GM21619 (cell line): Measurements from ENCODE around the gene HACL1.
"Not testable (repeated sequence)": the region's sequence is repeated elsewhere in the genome, so short reads cannot be mapped to it uniquely, and the experiment has no call there.

Source experiments
- ATAC-seq: cut with Tn5 transposase; IDR thresholded peaks from one replicate; pipeline ENCODE4 v1.9.1; 2021; ENCODE audit not compliant: unreplicated experiment

Gene HACL1

GRCh38 chr3:15585111-15585845 lies 16.1 kb downstream of the HACL1 start:
- ATAC-seq: no peak

- no peak for ATAC-seq
These were observed 19.6 kb downstream of the HACL1 start for GRCh38 chr3:15581471-15582394.

- no peak for ATAC-seq
These were observed 22.3 kb downstream of the HACL1 start for GRCh38 chr3:15579051-15579450.

GRCh38 chr3:15578289-15578867 lies 23.0 kb downstream of the HACL1 start:
- ATAC-seq: no peak

DNA sequence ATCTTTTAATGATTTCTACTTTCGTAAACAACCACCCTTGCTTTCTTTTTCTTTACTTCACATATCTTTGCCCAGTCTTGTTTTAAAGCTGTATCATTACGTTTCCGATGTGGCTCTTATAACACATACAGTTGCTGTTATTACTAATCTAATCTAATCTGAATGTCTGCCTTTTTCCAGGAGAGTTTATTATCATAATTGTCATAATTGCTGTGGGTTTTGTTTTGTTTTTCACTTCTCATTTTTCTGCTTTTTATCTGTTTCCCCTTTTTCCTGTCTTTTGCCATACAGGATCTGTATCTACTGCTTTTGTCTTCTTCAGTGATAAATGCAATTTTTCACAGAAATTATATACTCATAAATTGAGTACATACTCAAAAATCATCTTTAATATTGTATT lies 24.9 kb downstream of the HACL1 start:
- ATAC-seq: no peak

- ATAC-seq: no peak
These were observed 25.9 kb downstream of the HACL1 start for GRCh38 chr3:15575446-15575845.

DNA sequence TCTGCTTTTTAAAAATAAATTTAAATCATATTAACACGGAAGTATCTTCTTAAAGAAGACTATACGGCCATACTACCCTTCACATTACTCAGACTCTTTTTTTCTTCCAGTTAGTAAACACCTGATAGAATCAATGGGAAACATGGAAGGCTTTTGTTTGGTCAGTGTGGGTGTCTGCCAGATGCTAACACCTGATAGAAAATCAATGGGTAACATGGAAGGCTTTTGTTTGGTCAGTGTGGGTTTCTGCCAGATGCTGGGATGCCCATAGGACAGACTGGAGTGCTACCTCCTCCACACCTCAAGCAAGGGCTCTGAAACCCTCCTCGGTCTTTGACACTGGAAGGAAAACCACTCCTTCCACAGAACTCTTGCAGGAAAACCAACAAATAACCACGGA lies 29.2 kb downstream of the HACL1 start:
- ATAC-seq: no peak

GRCh38 chr3:15563190-15563589 lies 38.2 kb downstream of the HACL1 start:
- no peak for ATAC-seq

GRCh38 chr3:15562560-15562959 lies 38.8 kb downstream of the HACL1 start:
- no peak for ATAC-seq

GRCh38 chr3:15558581-15558980 lies 42.8 kb downstream of the HACL1 start:
- ATAC-seq: no peak

DNA sequence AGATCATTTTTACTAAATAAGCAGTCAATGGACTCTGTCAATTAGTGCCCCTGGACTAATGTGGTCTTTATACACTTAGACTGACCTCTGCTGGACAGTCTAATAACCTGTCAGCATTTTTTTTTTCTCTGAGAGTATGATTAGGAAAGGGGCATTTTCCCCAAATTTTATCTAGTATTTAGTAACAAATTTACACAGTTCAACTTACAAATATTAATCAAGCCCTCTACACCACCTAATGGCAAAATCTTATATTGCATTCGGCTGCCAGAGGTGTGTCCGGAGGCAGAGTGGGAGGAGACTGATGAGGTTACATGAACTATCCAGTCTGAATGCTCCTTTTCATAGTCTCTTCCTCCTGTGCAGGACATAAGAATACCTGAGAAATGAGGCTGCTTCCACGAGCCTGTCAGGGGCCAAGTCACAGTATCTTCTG lies 43.8 kb downstream of the HACL1 start:
- peak; percentile 71 for ATAC-seq

GRCh38 chr3:15556512-15556911 lies 44.9 kb downstream of the HACL1 start:
- ATAC-seq: peak; percentile 86

- no peak for ATAC-seq
These were observed 47.6 kb downstream of the HACL1 start for GRCh38 chr3:15553749-15554148.

DNA sequence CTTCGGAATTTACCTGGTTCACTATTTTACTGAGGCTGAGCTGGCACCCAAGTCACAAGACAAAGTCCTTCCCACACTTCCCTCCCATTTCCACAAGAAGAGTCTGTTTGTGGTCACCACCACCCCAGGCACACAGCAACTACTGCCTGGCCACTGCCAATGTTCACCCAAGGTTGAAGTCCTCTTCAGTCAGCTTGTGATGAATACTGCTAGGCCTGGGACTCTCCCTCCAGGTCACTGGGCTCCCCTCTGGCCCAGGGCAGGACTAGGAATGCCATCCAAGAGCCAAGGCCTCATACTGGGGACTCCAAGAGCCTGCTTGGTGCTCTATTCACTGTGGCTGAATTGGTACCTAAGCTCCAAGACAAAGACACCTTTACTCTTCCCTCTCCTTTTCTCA lies 49.5 kb downstream of the HACL1 start:
- ATAC-seq: no peak

GRCh38 chr3:15549846-15550245 lies 51.5 kb downstream of the HACL1 start:
- ATAC-seq: no peak

- ATAC-seq: no peak
These were observed 58.8 kb downstream of the HACL1 start for GRCh38 chr3:15542614-15543013.

DNA sequence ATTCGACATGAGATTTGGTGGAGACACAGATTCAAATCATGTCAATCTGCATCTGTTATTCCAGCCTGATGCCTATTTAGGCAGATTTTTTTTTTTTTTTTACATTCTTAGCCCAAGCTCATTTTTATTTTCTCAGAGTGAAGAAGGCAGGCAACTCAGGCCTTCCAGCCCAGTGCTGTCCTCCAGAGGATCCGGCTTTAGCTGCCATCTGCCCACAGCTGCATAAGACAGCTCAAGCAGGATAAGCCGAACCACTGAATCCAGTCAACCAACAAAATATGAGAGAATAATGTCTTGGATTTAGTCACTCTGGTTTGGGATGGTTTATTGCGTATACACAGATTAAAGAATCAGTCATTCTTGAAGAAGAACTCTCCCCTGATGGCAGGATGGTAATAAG lies 60.0 kb downstream of the HACL1 start:
- ATAC-seq: no peak

DNA sequence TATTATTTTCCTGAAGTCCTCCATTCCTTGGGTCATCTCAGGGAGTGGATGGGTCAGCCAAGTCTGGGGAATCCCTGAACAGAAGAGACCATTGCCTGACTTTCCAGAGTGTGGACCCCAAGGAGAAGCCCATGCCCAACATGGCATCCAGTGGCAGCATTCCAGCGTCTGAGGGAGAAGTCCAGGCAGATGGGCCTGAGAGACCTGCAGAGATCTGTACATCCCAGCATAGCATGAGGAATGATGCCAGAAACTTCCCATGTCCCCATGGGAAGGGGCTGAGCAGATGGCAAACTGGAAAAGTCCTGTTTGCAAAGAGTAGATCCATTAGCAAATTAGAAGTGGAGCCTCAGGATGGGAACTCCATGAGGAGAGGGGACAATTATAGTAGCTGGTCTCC lies 62.3 kb downstream of the HACL1 start:
- ATAC-seq: no peak

DNA sequence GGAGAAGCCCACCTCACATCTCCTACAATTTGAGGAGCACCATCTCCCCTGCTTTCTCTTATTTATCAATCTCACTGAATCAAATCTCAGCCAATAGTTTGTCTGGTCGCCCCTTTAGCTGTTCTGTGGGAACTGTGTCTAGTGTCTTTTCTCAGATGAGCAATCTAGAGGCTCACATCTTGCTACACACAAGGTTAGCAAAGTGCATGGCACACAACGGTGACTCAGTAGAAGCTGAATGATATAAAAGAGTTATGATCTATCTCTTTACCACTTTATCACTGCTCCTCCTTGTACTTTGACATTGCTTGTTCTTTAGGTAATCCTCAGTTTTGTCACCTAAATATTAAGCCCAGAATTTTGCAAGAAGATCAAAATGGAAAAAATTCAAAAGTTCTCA lies 63.0 kb downstream of the HACL1 start:
- ATAC-seq: no peak

DNA sequence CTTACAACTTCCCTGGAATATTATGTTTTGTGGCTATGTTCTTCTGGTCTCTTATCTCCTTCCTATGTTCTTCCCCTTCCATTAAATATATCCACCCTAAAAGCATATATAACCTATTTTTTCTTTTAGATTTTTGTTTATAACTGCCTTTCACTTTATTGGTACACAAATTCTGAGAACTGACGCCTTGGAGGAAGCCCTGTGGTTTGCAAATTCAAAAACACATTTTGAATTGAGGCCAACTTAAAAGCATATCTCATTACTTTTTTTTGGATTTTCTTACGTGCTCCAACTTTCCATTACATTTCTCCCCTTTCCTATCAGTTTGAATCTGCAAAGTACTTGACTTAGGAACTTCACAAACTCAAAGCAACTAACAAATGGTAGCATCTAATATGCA lies 64.5 kb downstream of the HACL1 start:
- no peak for ATAC-seq

- no peak for ATAC-seq
These were observed 65.6 kb downstream of the HACL1 start for GRCh38 chr3:15535732-15536131.

- ATAC-seq: not testable (repeated sequence)
These were observed 68.8 kb downstream of the HACL1 start for GRCh38 chr3:15532614-15533013.
